Keratinocyte (primary cell): ENCODE data around the gene HAPLN1.

ENCODE experiments used
- EZH2 ChIP-seq: IDR thresholded peaks from one replicate; pipeline ENCODE4 v1.6.1; 2012; ENCODE audit warnings: inconsistent platforms, mild to moderate bottlenecking, low read length, moderate library complexity
- TF ChIP-seq, protein P1 (sequence below), 3 experiments: IDR thresholded peaks in 1 of 3; conservative IDR thresholded peaks in 1 of 3; optimal IDR thresholded peaks in 1 of 3; 2 replicates in 2 of 3; 3 replicates in 1 of 3; pipeline versions ENCODE3 to v1.5.1; 2011; ENCODE audit warnings: low read length in 3 of 3, mild to moderate bottlenecking in 3 of 3, moderate library complexity in 2 of 3, control low read depth in 1 of 3, inconsistent platforms in 1 of 3; ENCODE audit not compliant: insufficient read depth in 2 of 3; ENCODE audit errors: extremely low read depth in 1 of 3

DNA sequence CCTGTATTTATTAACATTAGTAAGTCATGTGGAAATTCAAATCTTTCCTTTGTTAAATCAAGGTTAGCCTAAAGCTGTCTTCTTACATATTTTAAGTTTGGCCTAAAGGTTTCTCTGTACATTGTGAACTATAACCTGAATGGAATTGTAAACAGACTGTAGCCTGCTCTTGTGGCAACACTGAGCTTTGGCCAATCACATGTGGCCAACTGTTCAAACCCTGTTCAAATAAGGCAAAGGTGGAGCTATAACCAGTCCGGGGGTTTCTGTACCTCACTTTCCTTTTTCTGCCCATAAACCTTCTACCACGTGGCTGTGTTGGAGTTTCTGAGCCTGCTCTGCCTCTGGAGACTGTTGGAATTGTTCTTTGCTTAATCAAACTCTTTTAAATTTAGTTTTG is 3.3 kb upstream of the HAPLN1 start:
- TF ChIP-seq, protein P1, sequence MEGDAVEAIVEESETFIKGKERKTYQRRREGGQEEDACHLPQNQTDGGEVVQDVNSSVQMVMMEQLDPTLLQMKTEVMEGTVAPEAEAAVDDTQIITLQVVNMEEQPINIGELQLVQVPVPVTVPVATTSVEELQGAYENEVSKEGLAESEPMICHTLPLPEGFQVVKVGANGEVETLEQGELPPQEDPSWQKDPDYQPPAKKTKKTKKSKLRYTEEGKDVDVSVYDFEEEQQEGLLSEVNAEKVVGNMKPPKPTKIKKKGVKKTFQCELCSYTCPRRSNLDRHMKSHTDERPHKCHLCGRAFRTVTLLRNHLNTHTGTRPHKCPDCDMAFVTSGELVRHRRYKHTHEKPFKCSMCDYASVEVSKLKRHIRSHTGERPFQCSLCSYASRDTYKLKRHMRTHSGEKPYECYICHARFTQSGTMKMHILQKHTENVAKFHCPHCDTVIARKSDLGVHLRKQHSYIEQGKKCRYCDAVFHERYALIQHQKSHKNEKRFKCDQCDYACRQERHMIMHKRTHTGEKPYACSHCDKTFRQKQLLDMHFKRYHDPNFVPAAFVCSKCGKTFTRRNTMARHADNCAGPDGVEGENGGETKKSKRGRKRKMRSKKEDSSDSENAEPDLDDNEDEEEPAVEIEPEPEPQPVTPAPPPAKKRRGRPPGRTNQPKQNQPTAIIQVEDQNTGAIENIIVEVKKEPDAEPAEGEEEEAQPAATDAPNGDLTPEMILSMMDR (optimal IDR thresholded peaks at IDR 0.05 in 1 of 3, IDR thresholded peaks at IDR 0.05 in 1 of 3, conservative IDR thresholded peaks at IDR 0.05 in 1 of 3; ENCODE audit: extremely low read depth in 1 of 3, insufficient read depth in 2 of 3, low read length in 3 of 3): no peak
- TF ChIP-seq EZH2: no peak
